ENCODE measurements around the gene ACR. TPM values are rescaled to one million over a fixed set of nuclear protein-coding genes. Genes with fewer than 3 reads are reported as not detected.
A peak's percentile ranks its signal among the peaks of the same experiment; 100 is the strongest.

The ACR gene
- total and polyA plus RNA-seq, 8 donors = 0.34 to 0.92 (median 0.40) TPM; not detected in 5

DNA sequence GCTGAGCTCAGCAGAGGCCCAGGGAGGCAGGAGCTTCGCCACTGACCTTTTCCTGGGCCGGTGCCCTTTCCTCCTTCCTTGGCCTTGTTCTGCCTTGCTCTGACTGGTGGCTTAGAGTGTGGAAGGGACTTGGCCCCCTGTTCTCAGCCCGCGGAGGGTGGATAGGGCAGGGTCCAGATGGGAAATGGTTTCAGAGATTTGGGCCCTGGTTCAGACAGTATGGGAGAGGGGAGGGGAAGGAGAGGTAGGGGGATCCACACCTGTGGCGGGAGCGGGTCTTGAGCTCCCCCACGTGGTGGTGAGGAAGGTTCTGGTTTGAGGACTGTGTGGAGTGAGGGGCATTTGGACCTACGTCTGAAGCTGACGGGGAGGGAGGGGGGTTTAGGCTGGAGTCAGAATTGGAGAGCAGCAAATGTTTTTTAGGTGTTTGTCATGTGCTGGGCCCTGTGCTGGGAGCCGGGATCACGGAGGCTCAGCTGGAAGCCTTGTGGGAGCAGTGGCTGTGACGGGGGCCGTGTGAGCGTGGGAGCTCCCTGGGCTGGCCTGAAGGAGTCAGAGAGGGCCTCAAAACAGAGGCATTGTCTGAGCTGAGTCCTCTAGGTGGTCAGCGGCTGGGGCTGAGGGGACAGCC lies 38.1 kb upstream of the ACR start:
- ATAC-seq (peak in 1 of 4 donors; percentile 18), DNase-seq (peak in 1 of 6 donors; percentile 42), FAIRE-seq (no peak)
- intact Hi-C loops (cut with DNase I) = no loop called here
- 74 to 79% methylated on average over 15 of the region's 15 CpGs for WGBS, 2 donors
- Histone ChIP-seq H3K4me1 (peaks cover 0 to 3% (median 0%) of the 10 kb centered on the region in 3 donors), H3K27ac (no peak overlapping the region), H3K27me3 (no peaks in the 10 kb centered on the region), H3K36me3 (no peaks in the 10 kb centered on the region), H3K9me3 (no peaks in the 10 kb centered on the region), H3K4me3 (no peak overlapping the region)
- no peak for TF ChIP-seq CTCF (IDR thresholded peaks at IDR 0.05)

DNA sequence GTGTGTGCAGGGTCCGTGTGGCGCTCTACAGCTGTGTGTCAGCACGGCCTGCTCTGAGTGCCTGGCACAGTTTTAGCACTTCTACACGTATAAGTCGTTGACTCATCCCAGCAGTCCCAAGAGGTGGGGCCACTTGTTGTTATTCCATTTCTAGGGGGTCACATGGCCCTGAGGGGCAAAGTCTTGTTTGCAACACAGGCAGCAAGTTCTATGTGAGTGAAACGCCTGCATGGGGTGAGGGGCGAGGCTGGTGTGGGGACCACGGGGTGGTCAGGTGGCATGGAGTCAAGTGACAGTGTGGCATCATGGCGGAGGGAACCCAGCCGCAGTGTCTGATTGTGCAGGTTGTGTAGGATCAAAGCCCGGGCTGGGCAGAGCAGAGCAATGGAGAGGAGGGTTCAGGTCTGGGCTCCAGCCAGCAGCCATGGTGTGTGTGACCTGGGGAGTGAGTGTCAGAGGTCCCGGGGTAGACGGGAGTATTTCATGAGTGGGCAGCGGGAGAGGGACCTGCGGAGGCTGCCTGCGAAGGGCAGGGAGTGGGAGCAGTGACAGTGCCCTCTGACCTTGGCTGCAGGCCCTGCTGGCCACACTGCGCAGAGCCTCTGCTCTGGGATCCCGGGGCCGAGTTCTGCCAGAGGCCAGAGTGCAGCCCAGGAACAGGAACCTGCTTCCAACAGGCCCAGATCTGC lies 37.5 kb upstream of the ACR start:
- H3K4me1 ChIP-seq = peaks cover 0 to 3% (median 0%) of the 10 kb centered on the region in 3 donors
- no peak overlapping the region for H3K27ac ChIP-seq
- H3K9me3 ChIP-seq = no peaks in the 10 kb centered on the region
- WGBS, 2 donors = 77 to 78% methylated on average over 19 of the region's 19 CpGs
- ATAC-seq (no peak), DNase-seq (peak in 1 of 6 donors; percentile 53), FAIRE-seq (no peak)
- no peak overlapping the region for H3K4me3 ChIP-seq
- TF ChIP-seq CTCF (IDR thresholded peaks at IDR 0.05) = no peak
- no peaks in the 10 kb centered on the region for H3K27me3 ChIP-seq
- H3K36me3 ChIP-seq = no peaks in the 10 kb centered on the region
- intact Hi-C loops (cut with DNase I) = no loop called here

GRCh38 chr22:50701076-50701419 lies 37.0 kb upstream of the ACR start:
- intact Hi-C loops (cut with DNase I) = no loop called here
- Histone ChIP-seq H3K9me3 (no peaks in the 10 kb centered on the region), H3K27ac (no peak overlapping the region), H3K4me3 (no peak overlapping the region), H3K4me1 (peaks cover 0 to 3% (median 0%) of the 10 kb centered on the region in 3 donors), H3K27me3 (no peaks in the 10 kb centered on the region), H3K36me3 (no peaks in the 10 kb centered on the region)
- ATAC-seq = no peak
- WGBS, 2 donors = 52 to 56% methylated on average over 7 of the region's 7 CpGs
- FAIRE-seq = no peak
- peak in 2 of 6 donors; percentile 41 to 51 for DNase-seq
- TF ChIP-seq CTCF (IDR thresholded peaks at IDR 0.05) = no peak

GRCh38 chr22:50701428-50702154 lies 36.4 kb upstream of the ACR start:
- intact Hi-C loops (cut with DNase I) = no loop called here
- FAIRE-seq = no peak
- Histone ChIP-seq H3K27me3 (no peaks in the 10 kb centered on the region), H3K4me1 (peaks cover 0 to 3% (median 0%) of the 10 kb centered on the region in 3 donors), H3K36me3 (no peaks in the 10 kb centered on the region), H3K4me3 (no peak overlapping the region), H3K9me3 (no peaks in the 10 kb centered on the region), H3K27ac (no peak overlapping the region)
- peak in 1 of 6 donors; percentile 25 for DNase-seq
- TF ChIP-seq CTCF (IDR thresholded peaks at IDR 0.05) = no peak
- ATAC-seq = no peak
- 77 to 83% methylated on average over 11 of the region's 11 CpGs for WGBS, 2 donors
